CD14-positive monocyte (primary cell): ENCODE data around the gene KCNJ2. TPM values are rescaled to one million over a fixed set of nuclear protein-coding genes. Genes with fewer than 3 reads are reported as not detected.

Experiments
- DNase-seq, 3 donors: peaks; one replicate each; pipeline ENCODE4 v3.0.0-alpha.2; 2011 to 2022
- H2AFZ ChIP-seq: 2 replicates; pipeline ENCODE4 v1.6.0; 2012; ENCODE audit warnings: mild to moderate bottlenecking, low read depth, low read length, inconsistent platforms; ENCODE audit not compliant: insufficient read depth, poor library complexity, severe bottlenecking
- H3K27ac ChIP-seq, 2 donors: 1 replicate in 1 of 2; 2 replicates in 1 of 2; pipeline ENCODE4 v1.5.1; 2012 to 2013; ENCODE audit warnings: low read length in 2 of 2, control low read depth in 1 of 2, inconsistent platforms in 1 of 2, low read depth in 1 of 2, mild to moderate bottlenecking in 1 of 2
- H3K27me3 ChIP-seq, 2 donors: one replicate each; pipeline versions ENCODE4 v1.6.0 to v1.6.1; 2011 to 2013; ENCODE audit warnings: low read length in 2 of 2; ENCODE audit not compliant: control insufficient read depth in 2 of 2, insufficient read depth in 2 of 2
- H3K36me3 ChIP-seq, 2 donors: replicated peaks in 1 of 2; 1 replicate in 1 of 2; 2 replicates in 1 of 2; pipeline versions ENCODE4 v1.5.1 to v1.6.1; 2012 to 2013; ENCODE audit warnings: low read length in 2 of 2, control low read depth in 1 of 2, inconsistent platforms in 1 of 2, mild to moderate bottlenecking in 1 of 2; ENCODE audit not compliant: insufficient read depth in 2 of 2, control insufficient read depth in 1 of 2
- H3K4me1 ChIP-seq, 2 donors: 1 replicate in 1 of 2; 2 replicates in 1 of 2; pipeline versions ENCODE4 v1.5.1 to v1.6.1; 2012 to 2013; ENCODE audit warnings: low read length in 2 of 2, control low read depth in 1 of 2, inconsistent platforms in 1 of 2, mild to moderate bottlenecking in 1 of 2, moderate library complexity in 1 of 2; ENCODE audit not compliant: insufficient read depth in 2 of 2, control insufficient read depth in 1 of 2
- H3K4me2 ChIP-seq: replicated peaks from 2 replicates; pipeline ENCODE3; 2012; ENCODE audit warnings: low read length, moderate library complexity, mild to moderate bottlenecking; ENCODE audit not compliant: poor library complexity, severe bottlenecking; ENCODE audit errors: extremely low read depth
- H3K4me3 ChIP-seq, 3 experiments: fragments of 200-600 bp in 1 of 3; sonication (generic) in 1 of 3; replicated peaks in 1 of 3; 1 replicate in 2 of 3; 2 replicates in 1 of 3; pipeline ENCODE4 v1.5.1; 2011 to 2013; ENCODE audit warnings: low read length in 3 of 3, mild to moderate bottlenecking in 3 of 3, control low read depth in 2 of 3, low read depth in 2 of 3, inconsistent platforms in 1 of 3, moderate library complexity in 1 of 3
- H3K79me2 ChIP-seq: 2 replicates; pipeline ENCODE4 v1.6.0; 2012; ENCODE audit warnings: mild to moderate bottlenecking, control low read depth, inconsistent platforms, low read length, moderate library complexity; ENCODE audit not compliant: insufficient read depth
- H3K9ac ChIP-seq: 2 replicates; pipeline ENCODE4 v1.6.0; 2017; ENCODE audit warnings: low read length, mild to moderate bottlenecking; ENCODE audit not compliant: insufficient read depth, poor library complexity, severe bottlenecking
- H3K9me3 ChIP-seq, 2 donors: replicated peaks in 1 of 2; 1 replicate in 1 of 2; 2 replicates in 1 of 2; pipeline versions ENCODE4 v1.5.1 to v1.6.1; 2012 to 2013; ENCODE audit warnings: low read length in 2 of 2, control low read depth in 1 of 2; ENCODE audit not compliant: control insufficient read depth in 1 of 2, insufficient read depth in 1 of 2
- H4K20me1 ChIP-seq: 2 replicates; pipeline ENCODE4 v1.6.0; 2012; ENCODE audit warnings: mild to moderate bottlenecking, low read length, control low read depth, moderate library complexity; ENCODE audit not compliant: insufficient read depth
- H3K27ac Mint-ChIP-seq, 7 donors: one replicate each; pipeline ENCODE4 v1.8.0; 2020; ENCODE audit warnings: mild to moderate bottlenecking in 7 of 7, mixed read lengths in 7 of 7, moderate library complexity in 6 of 7, inconsistent platforms in 2 of 7
- H3K27me3 Mint-ChIP-seq, 3 donors: one replicate each; pipeline ENCODE4 v1.8.0; 2021 to 2022; ENCODE audit warnings: low read depth in 3 of 3, mild to moderate bottlenecking in 3 of 3, mixed read lengths in 3 of 3, moderate library complexity in 3 of 3, inconsistent platforms in 1 of 3
- H3K36me3 Mint-ChIP-seq, 2 donors: one replicate each; pipeline ENCODE4 v1.8.0; 2020; ENCODE audit warnings: mixed read lengths in 2 of 2, inconsistent platforms in 1 of 2, mild to moderate bottlenecking in 1 of 2
- H3K4me1 Mint-ChIP-seq: one replicate; pipeline ENCODE4 v1.8.0; 2020; ENCODE audit warnings: mild to moderate bottlenecking, mixed read lengths
- H3K4me3 Mint-ChIP-seq, 2 donors: one replicate each; pipeline ENCODE4 v1.8.0; 2020; ENCODE audit warnings: mild to moderate bottlenecking in 2 of 2, mixed read lengths in 2 of 2, moderate library complexity in 1 of 2
- H3K9me3 Mint-ChIP-seq, 7 donors: one replicate each; pipeline ENCODE4 v1.8.0; 2020 to 2022; ENCODE audit warnings: mixed read lengths in 7 of 7, mild to moderate bottlenecking in 6 of 7, moderate library complexity in 6 of 7, inconsistent platforms in 2 of 7
- CTCF ChIP-seq: fragments of 200-600 bp; IDR thresholded peaks from one replicate; pipeline ENCODE4 v1.8.0; 2022; ENCODE audit warnings: antibody characterized with exemption, mild to moderate bottlenecking
- WGBS: methylation state at CpG from one replicate; pipeline ENCODE4 v1.1.5; 2013; ENCODE audit warnings: missing lambda C conversion rate; ENCODE audit not compliant: insufficient coverage; 5-methylcytosine and 5-hydroxymethylcytosine counted together
- intact Hi-C, 2 donors: fragments of 100-400 bp; cut with micrococcal nuclease; formaldehyde crosslinking; loops; one replicate each; pipeline versions ENCODE4 v1.15.0 to v1.15.1; 2023
- polyA plus RNA-seq, 3 donors: library from polyadenylated mRNA; depleted of rRNA in 1 of 3; unstranded in 2 of 3; stranded (reverse) in 1 of 3; fragments of 300-500 nt in 2 of 3; fragments of >200 nt in 1 of 3; fragmentation: Illumina TruSeq in 2 of 3; gene quantifications; 1 replicate in 2 of 3; 2 replicates in 1 of 3; pipeline ENCODE4 v1.2.3, GENCODE V29; 2012 to 2021

Gene KCNJ2
- polyA plus RNA-seq, 3 donors = 0.37 to 2.0 (median 1.7) TPM

- no peak overlapping the region for H3K4me3 Mint-ChIP-seq
- no CpG with 5 or more reads among the region's 4 CpGs for WGBS
These were observed 46.3 kb downstream of the KCNJ2 start for GRCh38 chr17:70215656-70216055.

GRCh38 chr17:70217571-70217970, 48.2 kb downstream of the KCNJ2 start:
- Histone ChIP-seq H2AFZ (no peak overlapping the region), H3K9ac (no peak overlapping the region), H3K9me3 (peaks cover 0 to 10% of the 10 kb centered on the region in 2 donors), H3K27ac (no peak overlapping the region), H3K36me3 (no peaks in the 10 kb centered on the region), H4K20me1 (no peaks in the 10 kb centered on the region), H3K4me1 (no peaks in the 10 kb centered on the region), H3K79me2 (no peaks in the 10 kb centered on the region), H3K4me3 (no peak overlapping the region), H3K27me3 (no peaks in the 10 kb centered on the region), H3K4me2 (no peak overlapping the region)
- WGBS = no CpG with 5 or more reads among the region's 1 CpG
- DNase-seq = peak in 1 of 3 donors; percentile 31
- Mint-ChIP-seq H3K4me1 (peaks cover 5% of the 10 kb centered on the region), H3K27ac (peak overlapping the region in 1 of 7 donors; percentile 1), H3K36me3 (no peaks in the 10 kb centered on the region), H3K4me3 (peak overlapping the region in 1 of 2 donors; percentile 49), H3K9me3 (peaks cover 4 to 14% (median 6%) of the 10 kb centered on the region in 7 donors), H3K27me3 (no peaks in the 10 kb centered on the region)
- intact Hi-C loops = no loop called here
- no peak for TF ChIP-seq CTCF

More at GRCh38 chr17:70215656-70216055, 46.3 kb downstream of the KCNJ2 start:
- no peak for DNase-seq
- peaks cover 4 to 14% (median 6%) of the 10 kb centered on the region in 7 donors for H3K9me3 Mint-ChIP-seq
- H3K4me3 ChIP-seq = no peak overlapping the region
- no peaks in the 10 kb centered on the region for H3K36me3 Mint-ChIP-seq
- H3K27ac Mint-ChIP-seq = no peak overlapping the region
- H3K9ac ChIP-seq = no peak overlapping the region
- no peaks in the 10 kb centered on the region for H3K36me3 ChIP-seq
- H3K79me2 ChIP-seq = no peaks in the 10 kb centered on the region
- H3K27me3 ChIP-seq = no peaks in the 10 kb centered on the region
- H3K9me3 ChIP-seq = peaks cover 0 to 10% of the 10 kb centered on the region in 2 donors
- TF ChIP-seq CTCF = no peak
- H2AFZ ChIP-seq = no peak overlapping the region
- no peaks in the 10 kb centered on the region for H4K20me1 ChIP-seq
- H3K4me1 Mint-ChIP-seq = peaks cover 5% of the 10 kb centered on the region
- H3K4me2 ChIP-seq = no peak overlapping the region
- no peaks in the 10 kb centered on the region for H3K4me1 ChIP-seq
- no peak overlapping the region for H3K27ac ChIP-seq
- intact Hi-C loops = no loop called here
- no peaks in the 10 kb centered on the region for H3K27me3 Mint-ChIP-seq
